ENCODE measurements around the gene C1S.
"Not testable (repeated sequence)": the region's sequence is repeated elsewhere in the genome, so short reads cannot be mapped to it uniquely, and the experiment has no call there.

C1S gene

GRCh38 chr12:7060353-7060954, at the start of gene C1S:
Gene C1S, plus strand, starts transcription at chr12:7060718. Its CDS starts 1,195 bp downstream, at chr12:7061913.
- peak; percentile 24; the same call in 1 of the 2 replicates for TF ChIP-seq CTCF (conservative IDR thresholded peaks at IDR 0.05)
- H3K27ac ChIP-seq = no peak within 1 kb of the TSS

- H3K27ac ChIP-seq = not testable (repeated sequence)
These were observed 49.1 kb upstream of the C1S start for GRCh38 chr12:7011398-7011797.

- TF ChIP-seq CTCF (conservative IDR thresholded peaks at IDR 0.05) = no peak
- no peak overlapping the region for H3K27ac ChIP-seq
These were observed 48.4 kb upstream of the C1S start for GRCh38 chr12:7012024-7012607.

- no peak for TF ChIP-seq CTCF (conservative IDR thresholded peaks at IDR 0.05)
- no peak overlapping the region for H3K27ac ChIP-seq
These were observed 47.4 kb upstream of the C1S start for GRCh38 chr12:7013101-7013500.

GRCh38 chr12:7015555-7016370, 44.8 kb upstream of the C1S start:
- no peak for TF ChIP-seq CTCF (conservative IDR thresholded peaks at IDR 0.05)
- peak overlapping the region; percentile 90 for H3K27ac ChIP-seq

GRCh38 chr12:7016958-7017571, 43.5 kb upstream of the C1S start:
- no peak for TF ChIP-seq CTCF (conservative IDR thresholded peaks at IDR 0.05)
- peak overlapping the region; percentile 90 for H3K27ac ChIP-seq

- H3K27ac ChIP-seq = peak overlapping the region; percentile 90
- no peak for TF ChIP-seq CTCF (conservative IDR thresholded peaks at IDR 0.05)
These were observed 42.6 kb upstream of the C1S start for GRCh38 chr12:7017870-7018349.

All from VCaP (cell line).